WTC11 (cell line): Measurements from ENCODE around the gene ZNF530. TPM values are rescaled to one million over a fixed set of nuclear protein-coding genes. Genes with fewer than 3 reads are reported as not detected.

ENCODE experiments used
- ATAC-seq: fragments of 200-7000 bp; cut with Tn5 transposase; 2 replicates; pipeline ENCODE4 v1.10.0; 2021; ENCODE audit warnings: mild to moderate bottlenecking, moderate library complexity
- CTCF ChIA-PET: fragments of 300-600 bp; sonication (Branson Sonifier 250); formaldehyde crosslinking; loops from one replicate; lab custom pipeline; 2021; ENCODE audit warnings: antibody characterized with exemption; lab: Charles Lee
- POLR2A ChIA-PET: fragments of 350-600 bp; sonication (Branson Sonifier 250); formaldehyde crosslinking; loops from one replicate; lab custom pipeline; 2021; ENCODE audit warnings: antibody characterized with exemption; lab: Charles Lee
- DNase-seq: peaks from one replicate; pipeline ENCODE4 v3.0.0; 2021; ENCODE audit warnings: low spot score
- H3K27ac Mint-ChIP-seq: 2 replicates; pipeline ENCODE4 v1.8.0; 2021; ENCODE audit warnings: mixed read lengths
- H3K27me3 Mint-ChIP-seq: 2 replicates; pipeline ENCODE4 v1.8.0; 2021; ENCODE audit warnings: low read depth, mild to moderate bottlenecking, moderate library complexity, mixed read lengths
- H3K36me3 Mint-ChIP-seq: 2 replicates; pipeline ENCODE4 v1.8.0; 2021; ENCODE audit warnings: mixed read lengths
- H3K4me1 Mint-ChIP-seq: 2 replicates; pipeline ENCODE4 v1.8.0; 2022; ENCODE audit warnings: mixed read lengths
- H3K4me3 Mint-ChIP-seq: 2 replicates; pipeline ENCODE4 v1.8.0; 2021; ENCODE audit warnings: mild to moderate bottlenecking, moderate library complexity, mixed read lengths
- H3K9me3 Mint-ChIP-seq: 2 replicates; pipeline ENCODE4 v1.8.0; 2021; ENCODE audit warnings: mixed read lengths
- ATF1 ChIP-seq: sonication (generic); formaldehyde crosslinking; IDR thresholded peaks from 2 replicates; pipeline ENCODE4 v1.8.1; 2023; ENCODE audit warnings: mild to moderate bottlenecking, moderate library complexity, missing genetic modification reagents
- ATF2 ChIP-seq: sonication (generic); formaldehyde crosslinking; IDR thresholded peaks from 2 replicates; pipeline ENCODE4 v1.8.1; 2022; ENCODE audit warnings: low read depth, missing genetic modification reagents, borderline replicate concordance
- CBFB ChIP-seq: sonication (generic); formaldehyde crosslinking; IDR thresholded peaks from 2 replicates; pipeline ENCODE4 v1.8.1; 2022; ENCODE audit warnings: mild to moderate bottlenecking, low read depth, missing genetic modification reagents
- CTCF ChIP-seq: fragments of 200-600 bp; IDR thresholded peaks from 2 replicates; pipeline ENCODE4 v1.8.0; 2022; ENCODE audit warnings: antibody characterized with exemption
- E2F1 ChIP-seq: sonication (generic); formaldehyde crosslinking; IDR thresholded peaks from 2 replicates; pipeline ENCODE4 v1.8.0; 2022; ENCODE audit warnings: mild to moderate bottlenecking, missing genetic modification reagents
- E2F4 ChIP-seq: sonication (generic); formaldehyde crosslinking; IDR thresholded peaks from 2 replicates; pipeline ENCODE4 v1.8.1; 2022; ENCODE audit warnings: low read depth, mild to moderate bottlenecking, moderate library complexity, missing genetic modification reagents, borderline replicate concordance
- EMX1 ChIP-seq: fragments of 250-450 bp; sonication (Bioruptor Pico); IDR thresholded peaks from 2 replicates; pipeline ENCODE4 v1.8.0; 2021; ENCODE audit warnings: mild to moderate bottlenecking
- ETV6 ChIP-seq: sonication (generic); formaldehyde crosslinking; IDR thresholded peaks from 2 replicates; pipeline ENCODE4 v1.8.1; 2022; ENCODE audit warnings: mild to moderate bottlenecking, missing genetic modification reagents
- FOXP4 ChIP-seq: sonication (generic); formaldehyde crosslinking; IDR thresholded peaks from 2 replicates; pipeline ENCODE4 v1.8.0; 2022; ENCODE audit warnings: mild to moderate bottlenecking, missing genetic modification reagents
- GRHL2 ChIP-seq: fragments of 250-450 bp; sonication (Bioruptor Pico); IDR thresholded peaks from 2 replicates; pipeline ENCODE4 v1.8.0; 2022; ENCODE audit warnings: mild to moderate bottlenecking, moderate library complexity; ENCODE audit not compliant: insufficient replicate concordance, severe bottlenecking
- JAZF1 ChIP-seq: fragments of 250-450 bp; sonication (Bioruptor Pico); IDR thresholded peaks from 2 replicates; pipeline ENCODE4 v1.9.0; 2021; ENCODE audit warnings: moderate library complexity, mild to moderate bottlenecking, inconsistent platforms
- KAT7 ChIP-seq: sonication (generic); formaldehyde crosslinking; IDR thresholded peaks from 2 replicates; pipeline ENCODE4 v1.8.1; 2023; ENCODE audit warnings: missing genetic modification reagents, mild to moderate bottlenecking, borderline replicate concordance
- MLX ChIP-seq: sonication (generic); formaldehyde crosslinking; IDR thresholded peaks from 2 replicates; pipeline ENCODE4 v1.8.1; 2023; ENCODE audit warnings: mild to moderate bottlenecking, missing genetic modification reagents, moderate library complexity
- TEAD4 ChIP-seq: sonication (generic); formaldehyde crosslinking; IDR thresholded peaks from 2 replicates; pipeline ENCODE4 v1.8.0; 2022; ENCODE audit warnings: mild to moderate bottlenecking, missing genetic modification reagents
- ZNF219 ChIP-seq: sonication (generic); formaldehyde crosslinking; IDR thresholded peaks from 2 replicates; pipeline ENCODE4 v1.8.0; 2023; ENCODE audit warnings: missing genetic modification reagents, mild to moderate bottlenecking, borderline replicate concordance
- ZNF317 ChIP-seq: sonication (generic); formaldehyde crosslinking; IDR thresholded peaks from 2 replicates; pipeline ENCODE4 v1.8.1; 2023; ENCODE audit warnings: low read depth, mild to moderate bottlenecking, moderate library complexity, missing genetic modification reagents, borderline replicate concordance
- ZNF416 ChIP-seq: fragments of 250-450 bp; sonication (Bioruptor Pico); IDR thresholded peaks from 2 replicates; pipeline ENCODE4 v1.9.0; 2021; ENCODE audit warnings: mild to moderate bottlenecking, inconsistent platforms
- ZSCAN18 ChIP-seq: fragments of 250-450 bp; sonication (Bioruptor Pico); IDR thresholded peaks from 2 replicates; pipeline ENCODE4 v2.1.2; 2022; ENCODE audit warnings: mild to moderate bottlenecking, moderate library complexity
- total RNA-seq: library from RNA; stranded (reverse); gene quantifications from 3 replicates; pipeline ENCODE4 v1.2.3, GENCODE V29; 2021

The ZNF530 gene
- total RNA-seq, 1 experiment from 2014 or later: 11.2 TPM

- TF ChIP-seq TEAD4 (CRISPR knock-in tag): peak; percentile 98
- peak; percentile 93 for TF ChIP-seq ATF2 (CRISPR knock-in tag)
- TF ChIP-seq CBFB (CRISPR knock-in tag): no peak
- peak; percentile 93 for TF ChIP-seq ZNF219 (CRISPR knock-in tag)
Measured at GRCh38 chr19:57583521-57584416, 15.9 kb upstream of the ZNF530 start, which contains the start of gene ZIK1 (continued).

GRCh38 chr19:57587529-57587928, 12.2 kb upstream of the ZNF530 start:
- no peak overlapping the region for H3K4me3 Mint-ChIP-seq
- H3K27me3 Mint-ChIP-seq: peaks cover 5% of the 10 kb centered on the region
- DNase-seq: no peak
- H3K4me1 Mint-ChIP-seq: peaks cover 13% of the 10 kb centered on the region
- peaks cover 53% of the 10 kb centered on the region for H3K9me3 Mint-ChIP-seq
- ChIA-PET POLR2A (no interaction called here), CTCF (no interaction called here)
- TF ChIP-seq KAT7 (CRISPR knock-in tag) (no peak), EMX1 (CRISPR knock-in tag) (no peak), ATF1 (CRISPR knock-in tag) (no peak), GRHL2 (no peak), ZNF416 (CRISPR knock-in tag) (no peak), JAZF1 (CRISPR knock-in tag) (no peak), E2F1 (CRISPR knock-in tag) (no peak), ZNF317 (CRISPR knock-in tag) (no peak), CTCF (no peak), ETV6 (no peak), ZSCAN18 (CRISPR knock-in tag) (no peak), ATF2 (CRISPR knock-in tag) (no peak), MLX (CRISPR knock-in tag) (no peak), FOXP4 (no peak), E2F4 (CRISPR knock-in tag) (no peak)
- no peak for ATAC-seq
- no peak overlapping the region for H3K27ac Mint-ChIP-seq
- H3K36me3 Mint-ChIP-seq: peaks cover 82% of the 10 kb centered on the region
